GM23248 (cell line): Measurements from ENCODE around the gene FOXL3. TPM values are rescaled to one million over a fixed set of nuclear protein-coding genes. Genes with fewer than 3 reads are reported as not detected.

Experiments
- DNase-seq: peaks from one replicate; pipeline ENCODE4 v3.0.0-alpha.2; 2015
- H2AFZ ChIP-seq: fragments of 200-600 bp; sonication (generic); 2 replicates; pipeline ENCODE4 v1.6.1; 2016; ENCODE audit warnings: antibody characterized with exemption
- H3F3A ChIP-seq: fragments of 200-600 bp; sonication (generic); 2 replicates; pipeline ENCODE4 v1.6.1; 2016; ENCODE audit warnings: mild to moderate bottlenecking, antibody characterized with exemption, mixed run types; ENCODE audit not compliant: insufficient read depth
- H3K27ac ChIP-seq: fragments of 200-600 bp; sonication (generic); 2 replicates; pipeline ENCODE4 v1.5.1; 2016; ENCODE audit warnings: mild to moderate bottlenecking
- H3K27me3 ChIP-seq: fragments of 200-600 bp; sonication (generic); replicated peaks from 2 replicates; pipeline ENCODE4 v1.6.1; 2016; ENCODE audit warnings: mild to moderate bottlenecking; ENCODE audit not compliant: insufficient read depth
- H3K36me3 ChIP-seq: fragments of 200-600 bp; sonication (generic); 2 replicates; pipeline ENCODE4 v1.6.1; 2016; ENCODE audit warnings: low read depth, mild to moderate bottlenecking
- H3K4me1 ChIP-seq: fragments of 200-600 bp; sonication (generic); 2 replicates; pipeline ENCODE4 v1.6.1; 2016; ENCODE audit warnings: mild to moderate bottlenecking; ENCODE audit not compliant: insufficient read depth
- H3K4me2 ChIP-seq: fragments of 200-600 bp; sonication (generic); one replicate; pipeline ENCODE4 v1.6.1; 2016; ENCODE audit warnings: mild to moderate bottlenecking; ENCODE audit not compliant: unreplicated experiment
- H3K4me3 ChIP-seq: fragments of 200-600 bp; sonication (generic); 2 replicates; pipeline ENCODE4 v1.5.1; 2016; ENCODE audit warnings: mild to moderate bottlenecking
- H3K79me2 ChIP-seq: fragments of 200-600 bp; sonication (generic); 2 replicates; pipeline ENCODE4 v1.6.1; 2016; ENCODE audit warnings: mild to moderate bottlenecking; ENCODE audit not compliant: insufficient read depth
- H3K9ac ChIP-seq: fragments of 200-600 bp; sonication (generic); 2 replicates; pipeline ENCODE4 v1.6.1; 2016; ENCODE audit warnings: mild to moderate bottlenecking
- H3K9me2 ChIP-seq: fragments of 200-600 bp; sonication (generic); 2 replicates; pipeline ENCODE4 v1.6.1; 2016; ENCODE audit warnings: mixed run types, mild to moderate bottlenecking, moderate library complexity; ENCODE audit not compliant: insufficient read depth
- H3K9me3 ChIP-seq: fragments of 200-600 bp; sonication (generic); one replicate; pipeline ENCODE4 v1.6.1; 2017; ENCODE audit warnings: low read depth
- H4K20me1 ChIP-seq: fragments of 200-600 bp; sonication (generic); 2 replicates; pipeline ENCODE4 v1.6.0; 2016; ENCODE audit not compliant: insufficient read depth
- EZH2 ChIP-seq: fragments of 200-600 bp; sonication (generic); IDR thresholded peaks from 2 replicates; pipeline ENCODE4 v1.6.1; 2018; ENCODE audit warnings: antibody characterized with exemption, mild to moderate bottlenecking; ENCODE audit not compliant: insufficient read depth, poor library complexity, severe bottlenecking
- EZH2phosphoT487 ChIP-seq: fragments of 200-600 bp; sonication (generic); IDR thresholded peaks from 2 replicates; pipeline ENCODE4 v1.6.1; 2018; ENCODE audit warnings: antibody characterized with exemption, moderate library complexity, mild to moderate bottlenecking, low read depth; ENCODE audit not compliant: insufficient read depth
- WGBS, 2 experiments: methylation state at CpG; one replicate each; pipeline ENCODE4 v1.1.6; 2015 to 2017; ENCODE audit warnings: low lambda C conversion rate in 2 of 2, low coverage in 1 of 2; ENCODE audit errors: missing lambda C conversion rate in 2 of 2; 5-methylcytosine and 5-hydroxymethylcytosine counted together
- in situ Hi-C: fragments of 300-500 bp; cut with MboI; formaldehyde crosslinking; loops from 2 replicates; pipeline ENCODE4 v1.15.0; 2020
- polyA plus RNA-seq: library from polyadenylated mRNA; unstranded; fragments of >200 nt; fragmentation: Nextera tagmentation; extraction: Ambion mirVana; gene quantifications from 2 replicates; pipeline ENCODE4 v1.2.1, GENCODE V29; 2016
- total RNA-seq: library from RNA; depleted of rRNA; stranded (reverse); fragments of >200 nt; shearing (Covaris generic); gene quantifications from 2 replicates; pipeline ENCODE4 v1.2.3, GENCODE V29; 2014

Gene FOXL3
- total and polyA plus RNA-seq, 2 experiments from 2014 or later: not detected

DNA sequence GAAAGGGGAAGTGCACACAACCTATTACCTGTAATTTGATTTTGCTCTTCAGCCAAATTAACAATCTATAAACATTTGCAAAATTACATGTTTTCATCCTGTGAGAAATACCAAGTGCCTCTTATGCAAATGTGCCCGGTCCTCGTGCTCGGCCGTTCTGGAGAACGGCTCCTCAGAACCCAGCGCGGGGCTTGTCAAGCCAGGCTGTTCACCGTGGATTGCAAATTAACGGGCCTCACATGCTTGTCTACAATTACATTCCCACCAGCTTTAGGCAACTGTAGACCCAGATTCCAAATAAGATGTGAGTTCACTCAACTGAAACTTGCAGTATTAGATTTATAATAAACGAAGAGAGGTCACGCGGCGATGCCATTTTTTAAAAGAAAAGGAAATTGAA, 8.8 kb downstream of the FOXL3 start:
- no peak overlapping the region for H3K27ac ChIP-seq
- in situ Hi-C loops: no loop called here
- H3K4me3 ChIP-seq: no peak overlapping the region
- H3K9ac ChIP-seq: no peak overlapping the region
- DNase-seq: no peak
- no peak for TF ChIP-seq EZH2
- no peak for TF ChIP-seq EZH2phosphoT487
- H3K36me3 ChIP-seq: no peaks in the 10 kb centered on the region
- no peaks in the 10 kb centered on the region for H3K4me1 ChIP-seq
- no peaks in the 10 kb centered on the region for H3K9me2 ChIP-seq
- no peaks in the 10 kb centered on the region for H3K79me2 ChIP-seq
- no peak overlapping the region for H2AFZ ChIP-seq
- H3K27me3 ChIP-seq: peaks cover 17% of the 10 kb centered on the region
- H3K9me3 ChIP-seq: no peaks in the 10 kb centered on the region
- H4K20me1 ChIP-seq: no peaks in the 10 kb centered on the region
- 80% methylated on average over 12 to 13 of the region's 13 CpGs for WGBS, 2 experiments
- no peaks in the 10 kb centered on the region for H3F3A ChIP-seq
- H3K4me2 ChIP-seq: no peak overlapping the region

- Histone ChIP-seq H3K36me3 (no peaks in the 10 kb centered on the region), H3K9ac (no peak overlapping the region), H3K79me2 (no peaks in the 10 kb centered on the region), H3K9me3 (no peaks in the 10 kb centered on the region), H3K4me1 (no peaks in the 10 kb centered on the region), H2AFZ (no peak overlapping the region), H3K9me2 (no peaks in the 10 kb centered on the region), H3K4me3 (no peak overlapping the region), H3K27ac (no peak overlapping the region), H3F3A (no peaks in the 10 kb centered on the region), H3K27me3 (peaks cover 13% of the 10 kb centered on the region), H3K4me2 (no peak overlapping the region), H4K20me1 (no peaks in the 10 kb centered on the region)
- DNase-seq: no peak
- TF ChIP-seq EZH2 (no peak), EZH2phosphoT487 (no peak)
- in situ Hi-C loops: no loop called here
- WGBS, 2 experiments: 74 to 79% methylated on average over 11 to 15 of the region's 15 CpGs
Observed at GRCh38 chr7:299169-299568, 9.2 kb downstream of the FOXL3 start.

- 78 to 83% methylated on average over 16 of the region's 16 CpGs for WGBS, 2 experiments
- no peak overlapping the region for H3K4me2 ChIP-seq
- no peak overlapping the region for H3K9ac ChIP-seq
- no peaks in the 10 kb centered on the region for H3K36me3 ChIP-seq
- H3K4me3 ChIP-seq: no peak overlapping the region
- H3K4me1 ChIP-seq: no peaks in the 10 kb centered on the region
- no peaks in the 10 kb centered on the region for H3K79me2 ChIP-seq
- H3K9me3 ChIP-seq: no peaks in the 10 kb centered on the region
- no peak for DNase-seq
- H3F3A ChIP-seq: no peaks in the 10 kb centered on the region
- TF ChIP-seq EZH2phosphoT487: no peak
- TF ChIP-seq EZH2: no peak
- H2AFZ ChIP-seq: no peak overlapping the region
- in situ Hi-C loops: no loop called here
- H3K27me3 ChIP-seq: peaks cover 8% of the 10 kb centered on the region
- no peaks in the 10 kb centered on the region for H3K9me2 ChIP-seq
- H4K20me1 ChIP-seq: no peaks in the 10 kb centered on the region
- H3K27ac ChIP-seq: no peak overlapping the region
Observed at GRCh38 chr7:299628-300027, 9.7 kb downstream of the FOXL3 start.

DNA sequence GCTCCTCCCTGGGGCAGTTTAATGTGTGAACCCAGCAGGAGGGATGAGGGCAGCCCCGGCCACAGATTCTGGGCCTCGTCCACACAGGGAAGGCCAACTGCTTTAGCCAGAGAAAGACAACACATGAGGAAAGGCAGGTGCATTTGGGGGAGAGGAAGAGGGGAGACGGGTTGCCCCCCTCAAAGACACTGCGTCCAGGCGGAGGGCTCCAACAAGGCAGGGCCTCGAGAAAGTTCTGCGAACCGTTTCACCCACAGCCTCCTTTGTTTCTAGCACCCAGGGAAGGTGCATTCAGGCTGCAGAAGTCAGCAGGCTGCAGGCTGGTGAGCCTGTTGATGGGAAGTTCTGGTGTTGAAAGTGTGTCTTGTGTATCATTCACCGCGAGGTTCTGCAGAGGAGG, 10.1 kb downstream of the FOXL3 start:
- no peaks in the 10 kb centered on the region for H3F3A ChIP-seq
- H3K4me3 ChIP-seq: no peak overlapping the region
- H3K9ac ChIP-seq: no peak overlapping the region
- in situ Hi-C loops: no loop called here
- no peak overlapping the region for H3K27ac ChIP-seq
- no peak for DNase-seq
- peaks cover 8% of the 10 kb centered on the region for H3K27me3 ChIP-seq
- TF ChIP-seq EZH2phosphoT487 (no peak), EZH2 (no peak)
- H3K4me1 ChIP-seq: no peaks in the 10 kb centered on the region
- 72 to 75% methylated on average over 10 of the region's 10 CpGs for WGBS, 2 experiments
- no peak overlapping the region for H2AFZ ChIP-seq
- no peaks in the 10 kb centered on the region for H3K9me3 ChIP-seq
- no peaks in the 10 kb centered on the region for H3K9me2 ChIP-seq
- H3K36me3 ChIP-seq: no peaks in the 10 kb centered on the region
- H3K79me2 ChIP-seq: no peaks in the 10 kb centered on the region
- H4K20me1 ChIP-seq: no peaks in the 10 kb centered on the region
- H3K4me2 ChIP-seq: no peak overlapping the region
